CD4-positive, alpha-beta T cell treated with Interleukin-12 subunit alpha and Interleukin-12 subunit beta, for 1 hour (primary cell): ENCODE results near the gene ARRDC3.

Experiments
- DNase-seq: peaks from one replicate; pipeline ENCODE4 v3.0.0-alpha.2; 2020

ARRDC3 gene

DNA sequence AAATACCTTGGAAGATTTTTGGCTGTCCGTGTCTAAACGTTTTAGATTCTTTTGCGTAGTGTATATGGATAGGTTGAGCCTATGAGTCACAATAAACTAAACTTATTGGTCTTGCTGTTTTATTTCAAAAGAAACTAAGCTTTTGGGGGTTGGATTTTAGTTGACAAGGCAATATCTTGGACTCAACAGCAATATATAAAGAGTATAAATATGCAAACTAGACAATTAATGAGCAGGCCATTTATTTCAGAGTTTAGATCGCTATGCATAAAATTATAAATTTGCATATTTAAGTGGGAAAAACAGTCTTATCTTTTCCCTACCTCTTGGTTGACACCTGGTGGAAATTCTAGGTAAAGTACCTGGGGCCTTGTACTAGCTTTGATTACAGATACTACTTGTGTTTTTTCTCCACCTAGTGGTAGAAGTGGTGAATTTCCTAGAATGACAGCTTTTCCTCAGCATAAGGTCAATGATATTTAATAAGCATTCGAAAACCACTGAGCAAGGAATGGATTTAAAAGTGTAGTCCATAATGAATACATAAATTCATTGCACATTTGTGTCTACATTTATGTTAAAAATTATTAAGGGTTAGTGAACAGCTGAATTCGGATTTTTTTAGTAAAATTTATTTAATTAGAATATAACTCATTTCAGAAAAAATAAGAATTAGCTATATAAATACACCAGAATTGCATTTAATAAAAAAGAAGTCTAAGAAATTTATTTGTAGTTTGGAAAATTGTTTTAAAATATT is 1.7 kb upstream of the ARRDC3 start:
- peak; percentile 88 for DNase-seq

DNA sequence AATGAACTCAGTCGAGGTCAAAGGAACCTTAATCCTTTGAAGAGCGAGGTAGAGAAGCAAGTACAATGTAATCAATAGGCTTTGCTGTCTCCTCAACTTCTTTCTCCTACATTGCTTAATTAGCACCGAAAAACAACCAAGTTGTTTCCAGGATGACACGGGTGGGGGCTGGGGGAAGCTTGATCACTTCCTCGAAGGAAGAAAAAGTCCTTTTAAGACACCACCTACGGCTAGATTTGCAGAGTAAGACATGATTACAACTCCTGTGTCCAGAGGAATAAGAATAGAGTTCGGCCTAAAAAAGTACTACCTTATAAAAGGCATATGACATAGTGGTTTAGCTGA is 811 bp upstream of the ARRDC3 start:
- peak; percentile 22 for DNase-seq

DNA sequence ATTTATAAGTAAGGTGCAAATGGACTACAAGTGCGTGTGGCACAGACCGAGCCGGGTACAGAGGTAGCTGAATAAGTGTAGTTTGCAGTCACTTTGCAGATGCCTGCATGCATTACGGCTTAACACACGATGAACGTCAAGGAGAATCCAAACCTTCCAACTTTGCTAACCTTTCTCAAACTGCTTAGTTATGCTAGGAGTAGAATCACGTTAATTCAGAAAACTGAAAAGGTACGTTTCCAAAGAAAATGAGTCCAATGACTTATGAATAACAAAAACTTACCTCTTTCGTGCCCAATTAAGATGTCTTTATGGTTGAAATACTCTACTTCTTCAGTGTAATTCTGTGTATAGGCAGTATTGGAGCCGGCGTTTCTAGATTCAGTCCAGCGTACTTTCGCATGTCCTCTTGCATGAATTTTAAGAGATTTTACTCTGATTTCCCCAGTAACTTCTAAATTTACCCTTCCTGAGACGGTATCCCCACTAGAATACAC is 539 bp downstream of the ARRDC3 start:
- peak; percentile 55 for DNase-seq

DNA sequence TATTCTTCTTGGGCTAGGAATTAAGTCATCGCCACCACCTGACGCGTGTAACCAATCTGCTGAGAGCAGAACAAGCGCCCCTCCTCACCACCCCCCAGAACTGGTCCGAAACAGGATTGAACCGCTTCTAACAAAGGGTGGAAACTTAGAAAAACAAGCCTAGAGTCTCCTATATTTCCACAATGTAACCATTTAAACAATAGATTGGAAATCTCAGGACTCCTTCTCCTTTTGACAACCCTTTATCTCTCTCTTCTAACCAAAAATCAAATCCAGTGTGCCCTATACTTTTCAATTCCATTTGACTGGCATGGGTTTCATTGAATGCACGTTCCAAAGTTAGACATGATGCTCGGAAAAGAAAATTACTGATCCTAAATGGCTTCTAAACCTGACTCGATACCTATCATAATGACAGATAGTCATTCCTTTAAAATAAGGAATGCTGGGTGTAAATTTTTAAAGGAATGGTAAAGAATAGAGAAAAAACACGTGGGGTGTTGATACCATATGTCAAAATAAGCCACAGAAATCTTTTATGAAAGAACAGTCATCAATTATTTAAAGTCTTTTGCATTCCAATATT is 1.2 kb downstream of the ARRDC3 start:
- DNase-seq: peak; percentile 88

DNA sequence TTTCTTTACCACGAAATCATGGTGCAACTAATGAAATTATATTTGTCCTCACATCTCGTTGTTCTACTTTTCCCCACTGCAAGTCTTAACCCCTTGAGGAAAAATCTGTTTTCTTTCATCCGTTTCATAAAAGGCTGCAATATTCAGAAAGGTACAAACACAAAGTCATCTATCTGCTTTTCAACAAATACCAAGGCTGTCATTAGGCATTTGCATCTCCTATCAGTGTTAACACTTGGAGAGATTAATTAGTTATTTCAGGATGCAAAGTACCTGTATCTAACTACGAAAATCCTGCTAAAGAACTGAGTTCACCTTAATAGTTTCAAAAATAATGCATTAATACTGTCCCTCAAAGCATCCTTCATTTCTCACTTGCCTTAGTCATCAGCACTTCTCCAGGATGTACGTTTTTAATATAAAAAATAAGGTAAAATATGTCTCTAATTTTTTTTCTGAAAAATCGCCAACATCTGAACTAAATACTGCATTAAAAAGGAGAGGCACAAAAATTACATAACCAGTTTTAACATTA is 1.8 kb downstream of the ARRDC3 start:
- no peak for DNase-seq

DNA sequence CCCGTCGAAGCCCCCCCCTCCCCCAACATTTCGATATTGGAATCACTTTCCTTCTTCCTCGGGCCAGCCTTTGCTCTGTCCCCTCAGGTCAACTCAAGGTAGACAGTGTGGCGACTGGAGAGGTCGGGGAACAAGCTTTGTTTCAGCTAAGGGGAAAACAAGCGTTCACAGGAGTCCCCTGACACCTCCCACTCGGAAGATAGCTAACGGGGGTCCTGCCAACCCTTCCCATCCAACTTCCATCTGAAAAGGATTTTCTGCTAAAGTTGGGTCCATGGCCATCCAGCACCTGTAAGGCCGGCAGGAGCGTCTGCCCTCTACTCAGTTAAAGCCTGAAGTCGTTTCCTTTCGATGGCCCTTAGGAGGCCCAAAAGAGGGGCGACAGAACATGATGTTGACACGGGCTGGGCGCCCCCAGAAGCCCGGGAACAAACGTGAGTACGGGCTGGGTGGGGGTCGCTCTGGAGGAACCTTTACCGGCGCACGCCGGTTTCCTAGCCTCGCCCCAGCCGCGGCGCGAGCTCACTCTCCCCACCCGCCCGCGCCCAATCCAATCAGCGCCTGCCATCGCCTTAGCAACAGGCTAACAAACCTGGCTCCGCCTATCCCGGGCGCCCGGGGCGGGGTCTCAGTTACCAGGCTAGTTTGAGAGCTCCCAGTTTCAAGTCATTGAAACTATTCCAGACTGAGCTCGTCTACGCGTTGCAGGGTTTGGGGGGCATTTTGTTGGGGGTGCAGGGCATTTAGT is 2.5 kb downstream of the ARRDC3 start:
- DNase-seq: peak; percentile 97

DNA sequence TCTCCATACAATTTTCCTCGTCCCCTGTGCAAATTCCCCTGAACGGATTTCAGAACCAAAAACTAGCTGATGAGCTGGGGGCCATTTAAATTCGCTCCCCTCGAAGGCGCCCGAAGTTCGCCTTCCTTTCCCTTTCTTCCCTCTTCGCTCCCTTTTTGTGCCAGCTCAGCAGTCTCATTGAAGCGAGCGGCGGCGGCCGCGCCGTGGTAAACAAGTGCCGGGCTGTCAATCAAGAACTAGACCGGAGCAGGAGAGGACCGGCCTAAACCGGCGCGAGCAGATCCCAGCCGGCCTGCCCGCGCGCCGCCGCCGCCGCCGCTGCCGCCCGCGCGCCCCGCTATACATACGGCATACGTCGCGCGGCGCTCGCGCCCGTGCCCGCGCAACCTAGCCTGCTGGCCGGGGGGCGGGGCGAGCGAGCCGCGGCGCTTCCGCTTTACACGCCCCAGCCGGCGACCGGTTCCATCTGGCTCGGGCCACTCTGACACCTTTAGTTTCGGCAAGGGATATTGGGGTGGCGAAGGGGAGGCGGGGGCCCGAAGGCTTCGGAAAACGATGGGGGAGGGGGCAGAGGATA is 3.1 kb downstream of the ARRDC3 start:
- DNase-seq: peak; percentile 97

DNA sequence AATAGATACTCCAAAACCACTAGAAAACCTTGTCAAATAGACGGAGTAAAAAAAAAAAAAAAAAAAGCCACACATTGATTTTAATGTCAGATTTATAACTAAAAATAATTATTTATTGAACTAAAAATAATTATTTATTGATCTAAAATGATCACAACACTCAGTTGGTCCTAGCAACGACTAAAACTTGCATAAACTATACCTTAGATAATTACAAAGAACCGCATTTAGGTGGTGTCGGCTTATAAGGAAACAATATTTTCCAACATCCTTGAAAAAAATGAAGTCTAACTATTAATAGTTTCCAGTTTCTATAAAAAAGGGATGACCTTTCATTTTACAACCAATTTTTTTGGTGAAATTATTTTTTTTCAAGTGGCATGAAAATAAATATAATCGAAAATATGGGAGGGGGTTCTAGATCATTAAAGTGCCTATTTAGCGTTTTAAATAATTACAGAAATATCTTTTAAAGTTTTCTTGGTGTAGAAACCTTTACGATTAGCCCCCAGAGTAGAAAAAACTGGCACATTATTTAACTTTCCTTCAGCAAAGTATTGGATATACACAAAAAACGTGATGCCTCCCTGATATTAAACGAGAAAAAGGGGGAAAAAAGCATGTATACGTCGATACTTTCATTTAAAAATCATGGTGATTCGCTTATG is 3.7 kb downstream of the ARRDC3 start:
- no peak for DNase-seq

DNA sequence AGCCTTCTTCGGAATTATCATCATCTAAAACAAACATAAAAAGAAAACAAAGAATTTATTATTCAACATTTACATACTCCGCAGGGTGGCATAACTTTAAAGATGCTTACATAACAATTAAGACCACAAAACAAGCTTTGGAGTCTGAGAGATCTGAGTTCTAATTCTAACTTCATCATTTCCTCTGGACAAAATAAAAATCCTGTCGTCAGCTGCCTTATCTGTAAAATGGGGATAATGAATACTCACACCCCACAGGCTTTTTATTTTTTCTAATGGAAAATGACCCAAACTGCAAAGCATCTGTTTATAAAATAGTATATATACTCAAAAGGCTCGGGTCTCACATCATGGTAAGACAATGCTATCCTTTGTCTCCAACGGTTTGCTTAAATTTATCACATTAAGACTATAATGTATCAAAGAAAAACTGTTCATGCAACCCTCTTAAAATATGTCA is 4.3 kb downstream of the ARRDC3 start:
- DNase-seq: no peak

DNA sequence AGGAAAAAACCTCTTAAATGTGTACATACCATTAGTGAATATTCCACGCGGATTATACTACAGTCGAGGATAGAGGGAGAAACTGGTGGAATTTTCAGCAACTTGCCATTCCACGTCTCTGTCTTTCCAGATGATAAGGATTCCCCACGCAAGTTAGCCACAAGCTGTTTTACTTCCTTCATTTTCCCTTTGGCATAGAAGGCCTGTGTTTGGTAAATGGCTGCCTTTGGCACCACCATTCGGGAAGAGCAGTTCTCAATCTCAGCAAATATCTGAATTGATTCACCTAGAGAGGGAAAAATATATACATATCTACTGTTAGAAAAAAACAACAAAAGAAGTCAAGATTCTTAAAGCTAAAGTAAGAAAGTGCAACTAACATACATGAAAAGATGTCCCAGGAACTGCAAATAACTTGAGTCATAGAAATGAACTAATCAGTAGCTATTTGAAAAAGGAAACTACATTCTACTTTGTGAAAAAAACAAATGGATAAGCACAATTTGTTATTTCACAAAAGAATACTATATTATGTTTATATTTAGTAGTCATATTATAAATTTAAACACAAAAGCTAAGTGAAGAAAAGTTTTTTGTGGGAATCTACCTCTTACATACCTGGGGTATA is 8.1 kb downstream of the ARRDC3 start:
- no peak for DNase-seq

DNA sequence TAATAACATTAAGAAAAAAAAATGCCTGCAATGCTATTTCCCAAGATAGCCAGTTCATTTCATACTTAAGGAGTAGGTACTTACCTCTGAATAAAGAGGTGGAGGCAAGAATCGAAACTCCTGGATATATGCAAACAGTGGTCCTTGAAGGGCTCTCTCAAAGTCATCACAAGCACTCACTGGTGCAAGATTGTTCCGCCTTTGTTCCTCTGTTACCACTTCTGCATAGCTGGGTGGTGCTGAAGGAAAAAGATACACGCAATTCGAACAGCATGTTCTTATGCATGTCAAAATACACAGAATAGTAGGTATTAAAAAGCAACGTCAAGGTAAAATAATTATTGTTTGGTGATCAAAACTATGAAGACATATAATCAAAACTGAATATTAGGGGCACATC is 9.5 kb downstream of the ARRDC3 start:
- no peak for DNase-seq

DNA sequence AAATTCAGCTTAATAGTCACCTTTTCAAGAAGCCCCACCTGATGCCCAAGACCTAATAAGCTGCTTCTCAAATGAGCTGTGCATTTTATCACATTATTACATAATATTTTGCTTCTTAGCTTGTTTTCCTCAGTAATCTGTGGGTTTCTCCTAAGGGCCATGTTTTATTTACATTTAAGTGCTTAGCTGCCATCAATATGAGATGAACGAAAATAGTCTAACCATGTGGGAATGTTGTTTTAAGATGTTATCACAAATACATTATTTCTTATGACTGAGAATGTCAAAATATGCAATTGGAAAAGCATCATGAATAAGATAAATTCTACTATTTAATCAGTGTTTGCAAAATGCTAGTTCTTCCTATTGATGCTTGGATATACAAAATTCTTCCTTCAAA is 10.1 kb downstream of the ARRDC3 start:
- DNase-seq: no peak

DNA sequence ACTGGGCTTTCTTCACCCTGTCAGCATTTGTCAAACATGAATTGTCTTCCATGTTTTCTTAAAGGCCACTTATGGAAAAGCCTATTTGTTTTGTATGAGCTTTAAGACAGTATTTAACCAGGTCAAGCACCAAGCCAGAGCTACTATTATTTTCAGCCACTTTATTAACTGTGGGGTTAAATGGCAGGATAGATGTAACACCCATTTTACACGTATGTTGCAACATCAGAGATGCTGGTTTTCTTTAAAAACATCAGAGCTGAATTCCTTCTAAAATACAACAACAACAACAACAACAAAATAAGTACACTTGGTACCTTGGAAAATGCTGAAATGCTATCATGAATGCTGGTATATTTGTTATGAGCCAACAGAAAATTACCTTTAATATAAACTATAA is 13.6 kb downstream of the ARRDC3 start:
- no peak for DNase-seq

DNA sequence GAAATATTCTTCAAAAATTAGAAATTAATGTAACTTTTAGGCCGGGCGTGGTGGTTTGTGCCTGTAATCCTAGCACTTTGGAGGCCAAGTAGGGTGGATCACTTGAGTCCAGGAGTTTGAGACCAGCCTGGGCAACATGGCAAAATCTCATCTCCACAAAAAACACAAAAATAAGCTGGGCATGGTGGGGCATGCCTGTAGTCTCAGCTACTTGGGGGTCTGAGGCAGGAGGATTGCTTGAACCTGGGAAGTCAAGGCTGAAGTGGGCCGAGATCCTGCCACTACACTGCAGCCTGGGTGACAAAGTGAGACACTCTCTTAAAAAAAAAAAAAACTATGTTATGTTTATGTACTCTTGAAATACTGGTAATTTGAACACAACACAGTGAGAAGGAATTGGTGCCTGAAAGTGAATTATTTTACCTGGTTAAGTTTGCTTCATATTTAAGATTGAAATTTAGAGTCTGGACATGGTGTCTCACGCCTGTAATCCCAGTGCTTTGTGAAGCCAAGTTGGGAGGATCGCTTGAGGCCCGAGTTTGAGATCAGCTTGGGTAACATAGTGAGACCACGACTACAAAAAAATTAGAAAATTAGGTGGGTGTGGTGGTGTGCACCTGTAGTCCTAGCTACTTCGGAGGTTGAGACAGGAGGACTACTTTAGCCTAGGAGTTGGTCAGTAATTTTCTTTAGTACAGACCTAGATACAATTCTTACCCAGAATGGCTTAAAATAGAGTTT is 15.0 kb downstream of the ARRDC3 start:
- no peak for DNase-seq

DNA sequence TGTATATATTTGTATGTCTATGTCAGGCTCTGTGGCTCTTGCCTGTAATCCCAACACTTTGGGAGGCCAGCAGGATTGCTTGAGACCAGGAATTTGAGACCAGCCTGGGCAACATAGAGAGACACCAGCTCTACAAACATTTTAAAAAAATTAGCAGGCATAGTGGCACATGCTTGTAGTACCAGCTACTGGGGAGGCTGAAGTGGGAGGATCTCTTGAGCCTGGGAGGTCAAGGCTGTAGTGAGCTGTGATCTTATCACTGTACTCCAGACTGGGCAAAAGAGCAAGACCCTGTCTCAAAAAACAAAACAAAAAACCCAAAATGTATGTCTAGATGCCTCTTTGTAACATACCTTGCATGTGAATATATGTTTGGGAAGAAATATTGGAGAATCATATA is 15.8 kb downstream of the ARRDC3 start:
- DNase-seq: no peak

DNA sequence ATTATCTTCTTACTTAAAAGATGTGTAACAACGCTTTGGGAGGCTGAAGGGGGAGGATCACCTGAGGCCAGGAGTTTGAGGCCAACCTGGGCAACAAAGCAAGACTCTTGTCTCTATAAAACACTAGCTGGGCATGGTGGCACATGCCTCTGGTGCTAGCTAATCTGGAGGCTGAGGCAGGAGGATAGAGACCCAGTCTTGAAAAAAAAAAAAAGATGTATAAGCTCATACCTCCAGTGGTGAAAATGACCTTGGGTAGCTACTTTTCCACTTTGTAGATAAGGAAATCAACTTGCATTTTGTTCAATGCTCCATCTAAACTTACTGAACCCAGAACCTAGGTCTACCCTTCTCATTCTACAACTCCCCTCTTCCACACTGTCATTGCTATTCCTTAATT is 16.6 kb downstream of the ARRDC3 start:
- no peak for DNase-seq

DNA sequence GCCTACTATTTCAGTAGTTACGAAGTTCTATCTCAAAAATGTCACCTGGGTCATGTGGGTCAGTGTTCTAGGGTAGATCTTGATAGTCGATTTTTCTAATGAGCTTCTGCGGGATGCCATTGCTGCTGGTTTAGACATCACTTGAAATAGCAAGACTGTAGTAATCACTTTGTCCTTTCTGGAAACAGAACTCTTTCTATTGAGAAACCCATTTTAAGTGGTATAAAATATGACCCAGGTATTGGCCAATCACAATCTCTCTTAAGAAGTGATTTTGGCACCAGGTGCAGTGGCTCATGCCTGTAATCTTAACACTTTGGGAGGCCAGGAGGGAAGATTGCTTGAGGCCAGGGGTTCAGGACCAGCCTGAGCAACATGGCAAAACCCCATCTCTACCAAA is 17.6 kb downstream of the ARRDC3 start:
- DNase-seq: no peak

DNA sequence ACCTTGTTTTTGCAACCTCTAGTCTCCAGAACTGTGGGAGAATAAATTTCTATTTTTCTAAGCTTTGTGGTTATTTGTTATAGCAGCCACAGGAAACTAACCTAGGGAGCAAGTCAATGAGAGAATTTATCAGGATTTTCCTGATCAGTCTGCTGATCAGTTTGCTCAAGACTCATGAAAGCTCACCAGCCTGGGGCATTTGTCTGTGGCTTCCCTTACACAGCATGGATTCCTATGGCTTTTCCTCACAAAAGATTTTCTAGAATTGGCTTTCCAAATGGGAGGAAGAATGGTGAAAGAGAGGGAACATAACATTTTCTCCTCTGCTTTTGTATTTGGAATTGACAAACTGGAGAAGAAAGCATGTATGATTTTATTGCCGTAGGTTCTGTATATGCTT is 20.2 kb downstream of the ARRDC3 start:
- DNase-seq: no peak

DNA sequence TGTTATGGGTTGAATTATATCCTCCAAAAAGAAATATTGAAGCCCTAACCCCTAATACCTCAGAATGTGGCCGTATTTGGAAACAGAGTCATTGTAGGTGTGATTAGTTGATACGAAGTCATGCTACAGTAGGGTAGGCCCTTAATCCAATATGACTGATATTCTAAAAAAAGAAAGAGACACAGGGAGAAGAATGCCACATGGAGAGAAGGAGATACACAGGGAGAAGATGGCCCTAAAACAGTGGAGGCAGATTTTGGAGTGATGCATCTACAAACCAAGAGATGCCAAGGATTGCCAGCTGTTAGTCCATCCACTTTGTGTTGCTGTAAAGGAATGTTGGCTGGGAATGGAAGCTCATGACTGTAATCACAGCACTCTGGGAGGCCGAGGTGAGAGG is 21.3 kb downstream of the ARRDC3 start:
- DNase-seq: no peak

DNA sequence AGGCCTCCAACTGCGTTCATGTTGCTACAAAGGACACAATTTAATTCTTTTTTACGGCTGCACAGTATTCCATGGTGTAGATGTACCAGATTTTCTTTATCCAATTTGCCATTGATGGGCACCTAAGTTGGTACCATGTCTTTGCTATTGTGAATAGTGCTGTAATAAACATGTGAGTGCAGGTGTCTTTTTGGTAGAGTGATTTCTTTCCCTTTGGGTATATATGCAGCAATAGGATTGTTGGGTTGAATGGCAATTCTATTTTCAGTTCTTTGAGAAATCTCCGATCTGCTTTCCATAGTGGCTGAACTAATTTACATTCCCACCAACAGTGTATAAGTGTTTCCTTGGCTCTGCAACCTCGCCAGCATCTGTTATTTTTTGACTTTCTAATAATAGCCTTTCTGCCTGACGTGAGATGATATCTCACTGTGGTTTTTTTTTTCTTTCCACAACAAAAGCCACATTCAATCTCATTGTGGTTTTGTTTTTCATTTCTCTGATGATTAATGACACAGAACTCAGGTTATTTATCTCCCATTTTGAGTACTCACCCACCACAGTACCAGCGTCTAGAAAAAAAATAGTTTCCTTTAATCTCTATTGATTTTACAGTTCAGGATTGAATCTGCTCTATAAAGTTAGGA is 21.9 kb downstream of the ARRDC3 start:
- DNase-seq: no peak
